Esophagus squamous epithelium (tissue), 5 donors: ENCODE data around the gene WRAP53. TPM values are rescaled to one million over a fixed set of nuclear protein-coding genes. Genes with fewer than 3 reads are reported as not detected.

ENCODE experiments used
- DNase-seq: peaks from one replicate; lab custom pipeline; 2025; lab: John Stamatoyannopoulos, UW
- H3K27ac ChIP-seq, 4 donors: fragments of 200-600 bp; sonication (generic); one replicate each; pipeline ENCODE4 v1.5.1; 2016 to 2019; ENCODE audit warnings: mild to moderate bottlenecking in 1 of 4
- H3K27me3 ChIP-seq, 4 donors: fragments of 200-600 bp; sonication (generic); 1 replicate in 3 of 4; 2 replicates in 1 of 4; pipeline versions ENCODE4 v1.5.1 to v1.6.0; 2017 to 2021; ENCODE audit warnings: antibody characterized with exemption in 1 of 4
- H3K36me3 ChIP-seq, 3 donors: fragments of 200-600 bp; sonication (generic); one replicate each; pipeline ENCODE4 v1.5.1; 2016 to 2019
- H3K4me1 ChIP-seq, 3 donors: fragments of 200-600 bp; sonication (generic); one replicate each; pipeline ENCODE4 v1.5.1; 2017 to 2019
- H3K4me3 ChIP-seq, 4 donors: fragments of 200-600 bp; sonication (generic); 1 replicate in 3 of 4; 2 replicates in 1 of 4; pipeline ENCODE4 v1.5.1; 2016 to 2019; ENCODE audit warnings: mild to moderate bottlenecking in 2 of 4, moderate library complexity in 1 of 4
- H3K9me3 ChIP-seq, 3 donors: fragments of 200-600 bp; sonication (generic); one replicate each; pipeline ENCODE4 v1.5.1; 2016 to 2019
- CTCF ChIP-seq, 6 experiments: fragments of 450-650 bp in 4 of 6; fragments of 200-600 bp in 2 of 6; sonication (generic) in 2 of 6; IDR thresholded peaks; one replicate each; pipeline ENCODE4 v1.5.1; 2016 to 2019; ENCODE audit warnings: antibody characterized with exemption in 6 of 6, mild to moderate bottlenecking in 4 of 6, moderate library complexity in 4 of 6
- POLR2A ChIP-seq, 4 donors: fragments of 450-650 bp; IDR thresholded peaks; one replicate each; pipeline ENCODE4 v1.6.1; 2017; ENCODE audit warnings: antibody characterized with exemption in 4 of 4, mild to moderate bottlenecking in 4 of 4, moderate library complexity in 3 of 4
- WGBS, 2 donors: methylation state at CpG; one replicate each; pipeline ENCODE4 v1.1.5; 2018; 5-methylcytosine and 5-hydroxymethylcytosine counted together
- intact Hi-C: fragments of 100-400 bp; cut with DNase I; formaldehyde crosslinking; loops from one replicate; pipeline ENCODE4 v1.15.0; 2022
- total RNA-seq, 4 donors: library from RNA; depleted of rRNA; stranded (reverse); fragments of >200 nt; gene quantifications; one replicate each; pipeline ENCODE4 v1.1.0, GENCODE V29; 2016
- donor health status: DM: yes; HTN: yes; CAD: no.

The WRAP53 gene
- total RNA-seq, 4 donors from 2014 or later: 3.5 to 6.0 (median 3.8) TPM

- 29 to 32% methylated on average over 9 to 14 of the region's 14 CpGs for WGBS, 2 donors
- peaks cover 0 to 68% (median 0%) of the 10 kb centered on the region in 4 donors for H3K27me3 ChIP-seq
- no peaks in the 10 kb centered on the region for H3K36me3 ChIP-seq
- no peak overlapping the region for H3K27ac ChIP-seq
- no peak for TF ChIP-seq CTCF (IDR thresholded peaks at IDR 0.05)
- intact Hi-C loops: loop anchor here (10.0 kb wide), 2 partner anchors 75 to 245 kb away; no protein-coding TSS in a partner anchor
- H3K4me3 ChIP-seq: no peak overlapping the region
- no peaks in the 10 kb centered on the region for H3K4me1 ChIP-seq
- no peaks in the 10 kb centered on the region for H3K9me3 ChIP-seq
- DNase-seq: no peak
These were observed 51.5 kb downstream of the WRAP53 start for GRCh38 chr17:7739746-7740145.

- Histone ChIP-seq H3K27ac (no peak overlapping the region), H3K27me3 (peaks cover 0 to 68% (median 0%) of the 10 kb centered on the region in 4 donors), H3K9me3 (no peaks in the 10 kb centered on the region), H3K4me1 (peaks cover 0 to 2% (median 0%) of the 10 kb centered on the region in 3 donors), H3K36me3 (no peaks in the 10 kb centered on the region), H3K4me3 (peak overlapping the region in 1 of 4 donors; percentile 20)
- 55 to 69% methylated on average over 21 to 35 of the region's 42 CpGs for WGBS, 2 donors
- no peak for DNase-seq
- intact Hi-C loops: loop anchor here (10.0 kb wide), 2 partner anchors 74 to 244 kb away; no protein-coding TSS in a partner anchor
- TF ChIP-seq CTCF (IDR thresholded peaks at IDR 0.05) (no peak), POLR2A (IDR thresholded peaks at IDR 0.05) (no peak)
These were observed 52.3 kb downstream of the WRAP53 start for GRCh38 chr17:7740481-7741001.

- TF ChIP-seq CTCF (IDR thresholded peaks at IDR 0.05): no peak
- no peak for TF ChIP-seq POLR2A (IDR thresholded peaks at IDR 0.05)
- Histone ChIP-seq H3K4me3 (no peak overlapping the region), H3K9me3 (no peaks in the 10 kb centered on the region), H3K27me3 (peaks cover 0 to 47% (median 0%) of the 10 kb centered on the region in 4 donors), H3K27ac (no peak overlapping the region), H3K4me1 (peaks cover 0 to 11% (median 0%) of the 10 kb centered on the region in 3 donors), H3K36me3 (no peaks in the 10 kb centered on the region)
- 67 to 77% methylated on average over 6 to 10 of the region's 10 CpGs for WGBS, 2 donors
- DNase-seq: no peak
- intact Hi-C loops: loop anchor here (10.0 kb wide), 2 partner anchors 72 to 242 kb away; no protein-coding TSS in a partner anchor
These were observed 54.5 kb downstream of the WRAP53 start for GRCh38 chr17:7742729-7743128.

- TF ChIP-seq CTCF (IDR thresholded peaks at IDR 0.05) (no peak), POLR2A (IDR thresholded peaks at IDR 0.05) (no peak)
- Histone ChIP-seq H3K9me3 (no peaks in the 10 kb centered on the region), H3K36me3 (no peaks in the 10 kb centered on the region), H3K4me3 (no peak overlapping the region), H3K27ac (no peak overlapping the region), H3K4me1 (peaks cover 0 to 11% (median 0%) of the 10 kb centered on the region in 3 donors), H3K27me3 (peaks cover 0 to 33% (median 0%) of the 10 kb centered on the region in 4 donors)
- DNase-seq: no peak
- intact Hi-C loops: loop anchor here (10.0 kb wide), 2 partner anchors 70 to 240 kb away; no protein-coding TSS in a partner anchor
- WGBS, 2 donors: 62 to 74% methylated on average over 8 of the region's 8 CpGs
These were observed 56.1 kb downstream of the WRAP53 start for GRCh38 chr17:7744416-7744815.

- TF ChIP-seq POLR2A (IDR thresholded peaks at IDR 0.05) (no peak), CTCF (IDR thresholded peaks at IDR 0.05) (no peak)
- intact Hi-C loops: loop anchor here (10.0 kb wide), 2 partner anchors 69 to 239 kb away; no protein-coding TSS in a partner anchor
- Histone ChIP-seq H3K36me3 (no peaks in the 10 kb centered on the region), H3K4me3 (no peak overlapping the region), H3K9me3 (no peaks in the 10 kb centered on the region), H3K27ac (no peak overlapping the region), H3K27me3 (peaks cover 0 to 18% (median 0%) of the 10 kb centered on the region in 4 donors), H3K4me1 (peaks cover 0 to 11% (median 0%) of the 10 kb centered on the region in 3 donors)
- WGBS, 2 donors: 28 to 35% methylated on average over 7 of the region's 7 CpGs
- no peak for DNase-seq
These were observed 57.6 kb downstream of the WRAP53 start for GRCh38 chr17:7745748-7746470.
